GM12801 (cell line): ENCODE measurements around the gene NEURL1B.

ENCODE experiments used
- TF ChIP-seq, protein P1 (sequence below): IDR thresholded peaks from one replicate; pipeline ENCODE4 v1.5.1; 2011; ENCODE audit warnings: control low read depth; ENCODE audit not compliant: insufficient read length; ENCODE audit errors: extremely low read depth

The NEURL1B gene

DNA sequence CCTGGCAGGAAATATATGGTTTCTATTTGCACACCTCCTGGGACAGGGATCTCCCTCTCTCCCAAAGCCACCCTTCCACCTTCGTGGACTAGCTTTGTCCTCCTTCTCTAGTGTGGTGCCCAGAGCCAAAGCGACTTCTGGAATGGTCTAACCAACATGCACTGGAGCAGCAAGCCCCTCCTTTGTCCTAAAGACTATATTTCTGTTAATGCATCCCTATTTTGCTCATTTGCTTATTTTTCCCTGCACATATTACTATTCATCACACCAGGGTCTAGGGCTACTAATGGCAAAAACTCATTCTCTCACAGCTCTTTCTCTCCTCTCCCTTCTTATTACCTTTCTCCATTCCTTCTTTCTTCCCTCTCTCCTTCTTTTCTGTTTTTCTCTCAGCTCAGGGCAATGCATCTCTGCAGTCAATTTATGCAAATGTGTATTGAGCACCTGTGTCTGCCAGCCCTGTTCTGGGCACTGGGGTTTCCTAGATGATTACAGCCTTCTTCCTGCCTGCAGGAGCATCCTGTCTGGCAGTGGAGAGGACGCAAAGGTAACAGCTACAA is 2.8 kb upstream of the NEURL1B start:
- TF ChIP-seq, protein P1, sequence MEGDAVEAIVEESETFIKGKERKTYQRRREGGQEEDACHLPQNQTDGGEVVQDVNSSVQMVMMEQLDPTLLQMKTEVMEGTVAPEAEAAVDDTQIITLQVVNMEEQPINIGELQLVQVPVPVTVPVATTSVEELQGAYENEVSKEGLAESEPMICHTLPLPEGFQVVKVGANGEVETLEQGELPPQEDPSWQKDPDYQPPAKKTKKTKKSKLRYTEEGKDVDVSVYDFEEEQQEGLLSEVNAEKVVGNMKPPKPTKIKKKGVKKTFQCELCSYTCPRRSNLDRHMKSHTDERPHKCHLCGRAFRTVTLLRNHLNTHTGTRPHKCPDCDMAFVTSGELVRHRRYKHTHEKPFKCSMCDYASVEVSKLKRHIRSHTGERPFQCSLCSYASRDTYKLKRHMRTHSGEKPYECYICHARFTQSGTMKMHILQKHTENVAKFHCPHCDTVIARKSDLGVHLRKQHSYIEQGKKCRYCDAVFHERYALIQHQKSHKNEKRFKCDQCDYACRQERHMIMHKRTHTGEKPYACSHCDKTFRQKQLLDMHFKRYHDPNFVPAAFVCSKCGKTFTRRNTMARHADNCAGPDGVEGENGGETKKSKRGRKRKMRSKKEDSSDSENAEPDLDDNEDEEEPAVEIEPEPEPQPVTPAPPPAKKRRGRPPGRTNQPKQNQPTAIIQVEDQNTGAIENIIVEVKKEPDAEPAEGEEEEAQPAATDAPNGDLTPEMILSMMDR = no peak

DNA sequence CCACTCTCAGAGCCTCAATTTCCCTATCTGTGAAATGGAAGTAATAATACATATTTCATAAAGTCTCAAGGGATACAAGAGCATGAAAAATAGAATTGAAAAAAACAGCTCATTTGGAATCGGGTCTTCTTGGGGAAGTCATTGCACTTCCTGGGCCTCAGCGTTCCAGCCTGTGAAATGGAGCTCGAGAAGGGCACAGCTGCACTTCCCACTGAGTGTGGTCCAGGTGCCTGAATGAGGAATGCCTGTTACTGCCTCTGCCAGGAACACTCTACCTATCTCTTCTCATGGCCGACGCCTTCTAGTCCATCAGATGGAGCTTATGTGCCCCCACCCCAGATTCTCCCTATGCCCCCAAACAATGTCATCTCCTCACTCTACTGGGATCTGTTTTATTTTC is 924 bp upstream of the NEURL1B start:
- TF ChIP-seq, protein P1 = no peak

DNA sequence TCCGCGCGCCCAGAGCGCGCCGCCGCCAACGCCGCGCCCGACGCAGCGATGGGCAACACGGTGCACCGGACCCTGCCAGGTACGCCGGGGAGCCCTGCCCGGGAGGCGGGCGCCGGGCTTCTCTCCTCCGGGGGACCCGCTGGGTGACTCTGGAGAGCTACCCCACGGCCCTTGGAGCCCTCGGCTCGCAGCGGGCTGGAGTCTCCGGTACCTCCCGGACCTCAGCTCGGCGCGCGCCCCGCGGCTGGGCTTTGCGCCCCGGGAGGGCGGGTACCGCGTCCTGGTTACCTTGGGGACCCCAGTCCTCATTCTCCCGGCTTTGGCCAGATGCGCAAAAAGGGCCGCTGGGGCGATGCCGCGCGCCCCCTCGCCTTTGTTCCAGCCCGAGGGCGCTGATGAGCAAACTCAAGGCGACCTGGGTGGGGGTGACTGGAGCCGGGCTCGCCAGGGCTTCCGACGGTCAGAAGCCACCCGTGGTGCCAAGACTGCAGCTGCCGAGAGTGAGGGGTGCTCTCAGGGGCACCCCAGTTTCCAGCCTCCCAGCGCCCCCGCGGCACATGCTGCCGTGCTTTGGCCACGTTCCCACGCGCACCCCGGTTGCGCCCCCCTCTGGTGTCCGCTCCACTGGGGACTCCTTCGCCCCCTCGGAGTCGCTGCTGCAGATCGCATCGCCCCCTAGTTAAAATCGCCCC is 442 bp downstream of the NEURL1B start:
- TF ChIP-seq, protein P1 = no peak

DNA sequence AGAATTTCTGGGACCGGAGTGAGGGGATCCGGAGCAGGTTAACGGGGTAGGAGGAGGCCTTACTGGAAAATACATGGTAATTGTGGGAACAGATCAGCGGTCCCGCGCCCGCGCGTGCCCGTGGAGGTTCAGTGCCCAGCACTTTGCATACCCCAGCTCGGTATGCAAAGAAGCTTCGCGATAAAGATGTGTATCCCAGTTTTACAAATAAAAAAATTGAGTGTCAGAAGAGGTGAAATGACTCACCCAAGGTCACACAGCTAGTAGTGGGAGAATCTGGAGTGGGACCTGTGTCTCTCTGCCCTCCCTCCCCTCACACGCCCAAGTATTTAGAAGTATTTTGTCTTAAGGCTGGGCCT is 967 bp downstream of the NEURL1B start:
- TF ChIP-seq, protein P1 = no peak

DNA sequence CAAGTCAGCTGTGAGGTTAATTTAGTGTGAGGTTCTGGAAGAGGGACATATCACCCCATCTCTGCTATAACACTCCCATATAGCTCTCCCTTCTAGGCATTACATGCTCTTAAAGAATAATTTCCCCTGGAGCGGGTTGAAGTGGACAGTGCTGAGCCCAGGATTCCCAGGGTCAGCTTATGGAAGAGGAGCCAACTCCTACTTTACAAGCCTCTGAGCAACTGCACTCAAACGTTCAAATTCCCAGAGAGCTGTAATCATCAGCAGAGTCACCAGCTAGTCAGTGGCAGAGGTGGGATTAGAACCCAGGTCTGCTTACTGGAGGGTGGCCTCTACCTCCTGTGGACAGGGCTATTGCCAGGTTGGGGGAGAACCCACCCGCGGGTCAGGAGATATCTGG is 1.4 kb downstream of the NEURL1B start:
- TF ChIP-seq, protein P1 = no peak

DNA sequence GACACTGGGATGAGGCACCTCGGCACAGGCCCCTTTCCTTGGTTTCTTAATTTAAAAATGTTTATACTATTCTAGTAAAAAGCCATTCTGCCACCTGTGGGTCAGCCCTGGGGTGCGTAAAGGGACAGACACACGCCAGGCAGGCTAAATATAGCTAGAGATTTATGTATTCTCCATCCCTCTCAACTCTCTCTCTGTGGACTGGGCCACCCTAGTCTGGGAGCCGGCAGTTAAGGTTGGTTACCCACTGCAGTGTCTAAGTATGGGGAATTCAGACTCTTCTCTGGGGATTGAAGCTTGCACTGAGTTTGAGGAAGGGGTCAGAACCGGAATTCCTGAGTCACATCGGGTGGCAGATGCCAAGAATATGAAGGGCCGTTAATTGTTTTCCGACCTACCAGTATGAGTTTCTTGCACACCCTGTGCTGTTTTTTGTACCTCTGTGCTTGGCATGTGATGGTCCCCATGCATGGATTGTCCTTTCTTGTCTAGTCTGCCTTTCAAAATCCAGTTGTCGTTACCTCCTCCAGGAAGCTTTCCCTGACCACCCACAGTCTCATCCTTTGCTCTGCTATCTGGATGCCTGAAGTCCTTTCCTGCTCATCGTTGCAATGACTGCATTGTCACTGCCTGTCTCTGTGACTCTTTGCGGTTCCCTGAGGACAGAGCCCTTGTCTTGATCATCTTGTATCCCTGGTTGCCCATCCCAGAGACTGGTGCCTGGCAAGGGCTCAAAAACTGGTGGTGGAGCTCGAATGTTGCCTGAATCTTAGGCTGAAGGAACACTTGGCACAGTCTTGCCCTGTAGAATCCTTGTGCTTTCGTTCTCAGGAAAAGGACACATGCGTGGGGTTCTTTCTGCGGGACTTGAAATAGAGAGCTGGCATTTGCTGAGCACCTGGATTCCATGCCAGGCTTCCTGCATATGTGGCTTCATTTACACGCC is 2.1 kb downstream of the NEURL1B start:
- TF ChIP-seq, protein P1 = no peak

DNA sequence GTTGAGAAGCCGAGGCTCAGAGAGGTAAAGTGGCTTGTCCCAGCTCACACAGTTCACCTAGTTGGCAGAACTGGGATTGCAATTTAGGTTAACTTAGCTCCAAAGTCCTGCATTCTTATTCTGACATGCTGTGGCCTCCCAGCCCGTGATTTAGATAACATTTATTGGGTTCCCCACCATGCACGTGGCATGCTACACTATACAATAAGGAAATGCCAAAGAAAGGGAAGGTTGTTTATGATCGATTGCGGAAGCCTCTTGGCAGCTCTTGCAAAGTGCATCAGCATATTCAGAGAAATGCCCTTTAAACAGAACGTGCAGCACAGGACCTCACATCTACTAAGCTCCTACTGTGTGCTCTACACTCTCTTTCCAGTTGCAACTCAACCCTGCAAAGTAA is 3.2 kb downstream of the NEURL1B start:
- TF ChIP-seq, protein P1 = no peak
